Stimulated activated CD4-positive, alpha-beta T cell treated with anti-CD3 and anti-CD28 coated beads, Interleukin-4, amount 100 ng/mL, for 24 hours (primary cell): ENCODE results near the gene ARL5C.

Experiments used
- DNase-seq: peaks from one replicate; pipeline ENCODE4 v3.0.0-alpha.2; 2020

ARL5C gene

DNA sequence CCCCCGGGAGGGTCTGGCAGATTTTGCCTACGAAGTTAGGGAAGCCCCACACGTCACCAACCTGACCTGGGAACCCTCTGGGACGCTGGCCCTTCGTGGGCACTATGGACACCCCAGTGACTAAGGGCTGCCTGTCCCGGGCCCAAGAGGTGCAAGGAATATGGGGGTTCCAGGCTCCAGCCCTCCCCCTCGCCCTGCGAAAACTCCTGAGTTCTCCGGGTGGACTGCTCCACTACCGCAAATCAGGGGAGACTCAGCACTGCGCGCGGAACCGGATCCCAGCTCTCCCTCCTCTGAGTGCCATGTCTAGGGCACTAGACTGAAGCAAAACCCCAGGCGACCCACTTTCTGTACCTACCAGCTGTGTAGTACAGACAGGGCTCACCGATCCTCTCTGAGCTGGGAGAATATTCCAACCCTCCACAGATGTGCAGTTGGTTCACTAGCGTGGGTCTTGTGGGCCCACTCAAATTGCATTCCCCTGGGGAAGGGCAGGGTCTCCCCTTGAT is at the start of gene ARL5C:
Gene ARL5C (minus strand): TSS at position 321 of the 509 bp plus-strand sequence. CDS start 401 bp downstream, outside the sequence.
- no peak for DNase-seq

DNA sequence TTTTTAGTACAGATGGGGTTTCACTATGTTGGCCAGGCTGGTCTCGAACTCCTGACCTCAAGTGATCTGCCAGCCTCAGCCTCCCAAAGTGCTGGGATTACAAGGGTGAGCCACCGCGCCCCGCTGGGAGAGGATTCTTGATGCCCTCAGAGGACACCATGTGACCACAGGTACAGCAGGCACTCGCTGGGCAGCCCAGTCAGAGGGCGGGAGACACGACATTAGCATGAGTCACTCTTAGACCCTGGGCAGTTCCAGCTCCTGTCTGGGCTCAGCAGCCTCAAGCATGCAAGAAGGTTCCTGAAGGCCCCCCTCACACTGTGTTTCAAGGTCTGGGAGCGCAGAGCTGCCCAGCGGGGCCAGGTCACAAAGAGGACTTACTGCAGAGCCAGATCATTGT is 47.9 kb upstream of the ARL5C start:
- no peak for DNase-seq

DNA sequence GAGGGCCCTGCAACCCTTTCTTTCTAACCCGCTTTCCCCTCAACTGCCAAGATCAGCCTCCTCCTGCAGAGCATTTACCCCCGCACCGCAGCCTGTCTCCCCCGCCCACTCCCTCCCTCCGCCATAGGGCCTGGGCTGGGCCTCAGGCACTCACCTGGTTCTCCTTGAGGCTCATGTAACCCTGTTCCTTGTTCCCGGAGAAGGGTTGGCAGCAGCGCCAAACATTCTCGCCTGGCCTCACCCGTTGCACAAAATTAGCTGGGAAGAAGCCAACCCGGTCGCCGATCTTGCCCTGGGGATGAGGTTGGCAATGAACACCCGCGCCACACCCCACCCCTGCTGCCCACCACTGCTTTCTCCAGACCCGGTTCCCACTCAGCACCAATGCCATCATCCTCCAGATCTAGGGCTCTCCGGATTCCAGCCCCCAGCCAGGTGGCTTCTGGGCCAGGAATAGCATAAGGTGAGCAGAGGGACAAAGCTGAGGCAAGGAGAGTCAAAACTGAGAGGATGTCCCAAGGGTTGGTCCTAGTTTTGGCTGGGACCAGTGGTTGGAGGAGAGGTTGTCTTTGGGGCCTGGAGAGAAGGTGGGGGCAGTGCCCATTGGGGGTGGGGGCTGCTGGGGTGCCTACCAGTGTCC is 47.0 kb upstream of the ARL5C start:
- DNase-seq: no peak

- DNase-seq: no peak
These were observed 46.3 kb upstream of the ARL5C start for GRCh38 chr17:39212195-39212810.

DNA sequence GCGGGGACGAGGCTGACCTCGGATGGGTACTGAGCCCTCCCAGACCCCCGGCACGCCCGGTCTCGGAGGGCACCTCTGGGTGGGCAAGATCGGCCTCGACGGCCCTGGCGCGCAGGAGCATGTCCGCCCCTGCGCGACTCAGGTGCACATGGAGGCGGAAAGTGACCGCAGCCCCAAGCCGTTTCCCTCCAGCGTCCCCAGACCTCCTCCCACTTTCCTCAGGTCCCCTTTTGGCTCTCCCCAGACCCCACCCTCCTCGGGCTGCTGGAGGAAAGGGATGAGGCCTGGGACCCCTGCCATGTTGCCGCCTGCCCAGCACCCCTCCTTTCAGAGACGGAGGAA is 44.1 kb upstream of the ARL5C start:
- no peak for DNase-seq

- peak; percentile 74 for DNase-seq
These were observed 43.5 kb upstream of the ARL5C start for GRCh38 chr17:39209317-39210092.

- no peak for DNase-seq
These were observed 42.9 kb upstream of the ARL5C start for GRCh38 chr17:39208893-39209292.

DNA sequence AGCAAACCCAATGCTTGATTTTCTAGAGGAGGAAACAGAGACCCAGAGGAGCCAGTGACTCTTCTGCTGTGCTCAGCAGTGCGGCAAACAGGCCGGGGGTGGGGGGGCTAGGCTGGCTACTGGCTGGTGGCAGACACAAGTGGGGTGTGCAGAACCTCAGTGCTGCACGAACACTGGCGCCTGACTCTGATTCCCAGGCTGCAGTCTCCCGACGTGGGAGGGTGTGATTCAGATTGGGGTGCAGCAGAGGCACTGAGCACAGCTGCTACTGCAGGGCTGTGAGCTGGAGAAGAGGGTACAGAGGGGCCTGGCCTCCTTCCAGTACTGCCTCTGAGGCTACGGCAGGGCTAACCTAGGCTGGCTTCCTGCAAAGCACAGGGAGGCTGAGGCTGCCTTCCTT is 42.2 kb upstream of the ARL5C start:
- no peak for DNase-seq

GRCh38 chr17:39205112-39205526 is 39.2 kb upstream of the ARL5C start:
- no peak for DNase-seq

GRCh38 chr17:39204245-39204644 is 38.3 kb upstream of the ARL5C start:
- no peak for DNase-seq

GRCh38 chr17:39200957-39201510 is 35.1 kb upstream of the ARL5C start:
- DNase-seq: no peak

- peak; percentile 83 for DNase-seq
These were observed 34.3 kb upstream of the ARL5C start, which contains the start of gene RPL19 for GRCh38 chr17:39200070-39200879. Gene RPL19, plus strand, starts transcription at chr17:39200283. Its CDS starts 62 bp downstream, at chr17:39200345.

DNA sequence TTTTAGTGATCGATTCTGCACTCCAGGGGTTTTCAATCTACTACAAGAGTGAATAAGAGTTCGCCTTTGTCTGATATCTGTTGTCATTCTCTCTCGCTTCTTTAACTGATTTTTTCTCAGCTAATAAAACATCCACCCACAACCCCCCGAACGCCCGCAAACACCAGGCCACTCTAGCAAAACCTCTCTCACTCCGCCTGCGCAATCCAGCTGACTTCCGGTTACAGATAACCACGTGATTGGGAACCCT is 33.8 kb upstream of the ARL5C start:
- peak; percentile 92 for DNase-seq

- no peak for DNase-seq
These were observed 32.2 kb upstream of the ARL5C start for GRCh38 chr17:39198186-39198566.

DNA sequence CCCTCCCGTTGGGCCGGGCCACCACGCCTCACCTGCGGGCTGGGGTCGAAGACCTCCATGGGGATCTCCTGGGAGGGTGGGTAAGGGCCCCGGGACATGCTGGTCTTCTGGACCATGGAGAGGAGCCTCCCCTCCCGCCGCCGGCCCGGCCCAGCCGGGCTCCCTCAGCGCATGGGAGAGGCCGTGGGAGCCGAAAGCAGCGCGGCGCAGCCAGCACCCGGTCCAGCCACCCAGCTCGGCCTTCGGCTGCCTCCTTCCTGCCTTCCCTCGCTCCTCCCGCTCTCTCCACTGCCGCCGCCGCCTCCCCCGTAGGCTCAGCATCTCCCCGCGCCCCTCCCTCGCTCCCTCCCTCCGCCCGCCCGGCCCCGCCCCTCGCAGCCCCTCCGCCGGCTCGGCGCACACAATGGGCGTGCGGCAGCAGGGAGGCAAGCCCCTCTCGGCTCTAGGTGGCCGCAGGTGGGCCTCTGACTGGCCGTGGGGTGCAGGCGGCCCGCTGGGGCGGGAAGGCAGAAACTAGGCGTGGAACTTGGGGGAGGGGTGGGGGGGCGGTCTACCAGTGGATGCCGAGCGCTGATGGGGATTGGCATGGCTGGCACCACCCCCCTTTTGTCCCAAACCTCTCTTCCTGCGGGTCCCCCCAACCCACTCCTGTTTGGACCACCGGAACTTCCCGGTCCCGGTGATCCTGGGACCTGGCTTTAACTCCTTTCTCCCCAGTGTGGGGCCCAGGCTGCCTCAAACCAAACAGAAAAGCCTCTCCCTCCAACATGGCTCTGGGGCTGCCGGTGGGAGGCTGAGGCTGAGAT is 31.6 kb upstream of the ARL5C start, which contains the start of gene CACNB1:
Gene CACNB1 (minus strand): TSS at position 290 of the 806 bp plus-strand sequence. CDS start 174 bp downstream, at position 116.
- peak; percentile 70 for DNase-seq

- no peak for DNase-seq
These were observed 30.9 kb upstream of the ARL5C start for GRCh38 chr17:39196808-39197291.

DNA sequence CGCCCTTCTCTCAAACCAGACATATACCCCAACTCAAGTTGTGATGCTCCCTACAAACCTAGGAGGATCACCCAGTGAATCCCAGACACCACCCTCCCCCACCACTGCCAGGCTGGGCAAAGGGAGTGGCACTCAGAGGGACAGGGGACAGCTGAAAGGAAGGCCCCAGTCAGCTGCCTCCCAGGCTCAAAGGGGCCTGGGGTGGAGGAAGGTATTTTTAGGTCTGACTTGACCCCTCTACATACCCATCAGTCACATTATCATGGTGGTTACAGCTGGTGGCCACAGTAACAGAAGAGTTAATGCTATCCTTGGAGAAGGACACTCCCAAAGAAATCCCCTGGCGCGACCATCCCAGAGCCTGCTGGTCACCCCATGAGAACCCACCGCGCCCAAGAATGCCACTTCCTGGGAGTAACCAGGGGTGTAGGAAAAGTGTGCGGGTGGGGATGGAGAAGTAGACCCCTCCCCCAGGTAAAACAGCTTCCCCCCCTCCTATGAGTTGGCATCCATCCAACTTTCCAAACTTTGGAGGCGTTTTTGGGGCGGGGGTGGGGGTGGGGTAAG is 30.4 kb upstream of the ARL5C start:
- DNase-seq: no peak

GRCh38 chr17:39195568-39196160 is 29.7 kb upstream of the ARL5C start:
- no peak for DNase-seq

GRCh38 chr17:39194985-39195524 is 29.1 kb upstream of the ARL5C start:
- DNase-seq: no peak

GRCh38 chr17:39194089-39194984 is 28.4 kb upstream of the ARL5C start:
- no peak for DNase-seq
